ENCODE data around the gene GKN1. TPM values are rescaled to one million over a fixed set of nuclear protein-coding genes. Genes with fewer than 3 reads are reported as not detected.
A peak's percentile ranks its signal among the peaks of the same experiment; 100 is the strongest.

The GKN1 gene
- total RNA-seq, 1 experiment from 2014 or later: not detected

DNA sequence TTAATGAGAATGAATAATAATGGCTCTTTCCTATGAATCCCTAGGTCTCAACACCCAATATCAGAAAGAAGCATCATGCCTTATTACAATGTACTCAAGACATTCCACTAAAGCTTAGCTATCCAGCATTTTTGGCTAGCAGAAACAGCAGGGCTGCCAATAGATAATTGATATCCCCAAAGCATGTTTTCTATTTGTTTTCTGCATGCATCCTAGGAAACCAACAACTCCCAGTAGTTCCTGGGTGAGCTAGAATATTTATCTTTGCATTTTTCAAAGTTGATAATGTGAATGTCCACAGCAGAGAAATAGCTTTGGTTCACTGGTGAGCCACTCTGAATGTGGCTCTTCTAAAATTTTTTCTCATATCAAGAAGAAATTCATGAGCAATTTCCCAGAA lies 32.7 kb downstream of the GKN1 start:
- DNase-seq (ENCODE audit: low spot score): no peak

DNA sequence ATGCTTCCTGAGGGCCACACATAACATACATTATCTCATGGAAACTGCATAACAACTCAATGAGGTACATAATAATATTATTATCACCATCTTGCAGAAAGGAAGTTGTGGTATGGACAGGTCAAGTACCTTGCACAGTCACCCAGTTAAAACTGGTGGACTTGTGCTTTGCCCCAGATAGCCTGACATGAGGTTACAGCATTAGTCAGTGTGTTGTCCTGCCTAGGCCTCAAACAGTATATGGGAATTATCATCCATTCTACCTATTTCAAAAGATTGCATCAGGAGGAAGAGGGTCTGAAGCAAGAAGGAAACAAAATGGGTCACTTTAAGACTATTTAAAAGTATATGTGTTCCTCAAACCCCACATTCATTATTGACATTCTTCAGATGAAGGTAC lies 33.2 kb downstream of the GKN1 start:
- no peak for DNase-seq (ENCODE audit: low spot score)

- DNase-seq (ENCODE audit: low spot score): no peak
Observed at GRCh38 chr2:69010437-69011194, 36.2 kb downstream of the GKN1 start.

DNA sequence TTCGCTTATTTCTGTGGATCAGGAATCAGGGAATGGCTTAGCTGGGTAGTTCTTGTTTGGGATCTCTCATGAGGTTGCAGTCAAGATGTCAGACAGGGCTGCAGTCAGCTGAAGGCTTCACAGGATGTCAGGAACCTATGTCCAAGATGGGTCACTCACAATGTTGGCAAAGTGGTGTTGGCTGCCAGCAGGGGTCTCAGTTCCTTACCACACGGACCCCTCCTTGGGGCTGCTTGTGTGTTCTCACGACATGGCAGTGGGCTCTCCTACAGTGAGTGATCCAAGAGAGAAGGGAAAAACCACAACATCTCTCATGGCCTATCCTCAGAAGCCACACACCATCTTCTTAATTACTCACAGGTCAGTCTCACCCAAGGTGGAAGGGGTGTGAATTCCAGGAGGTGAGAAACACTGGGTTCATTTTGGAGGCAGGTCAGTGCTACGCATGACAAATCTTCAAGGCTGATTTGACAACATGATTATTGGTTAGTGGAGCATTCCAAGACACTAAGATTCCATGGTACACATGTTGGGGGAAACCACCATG lies 37.2 kb downstream of the GKN1 start:
- no peak for DNase-seq (ENCODE audit: low spot score)

DNA sequence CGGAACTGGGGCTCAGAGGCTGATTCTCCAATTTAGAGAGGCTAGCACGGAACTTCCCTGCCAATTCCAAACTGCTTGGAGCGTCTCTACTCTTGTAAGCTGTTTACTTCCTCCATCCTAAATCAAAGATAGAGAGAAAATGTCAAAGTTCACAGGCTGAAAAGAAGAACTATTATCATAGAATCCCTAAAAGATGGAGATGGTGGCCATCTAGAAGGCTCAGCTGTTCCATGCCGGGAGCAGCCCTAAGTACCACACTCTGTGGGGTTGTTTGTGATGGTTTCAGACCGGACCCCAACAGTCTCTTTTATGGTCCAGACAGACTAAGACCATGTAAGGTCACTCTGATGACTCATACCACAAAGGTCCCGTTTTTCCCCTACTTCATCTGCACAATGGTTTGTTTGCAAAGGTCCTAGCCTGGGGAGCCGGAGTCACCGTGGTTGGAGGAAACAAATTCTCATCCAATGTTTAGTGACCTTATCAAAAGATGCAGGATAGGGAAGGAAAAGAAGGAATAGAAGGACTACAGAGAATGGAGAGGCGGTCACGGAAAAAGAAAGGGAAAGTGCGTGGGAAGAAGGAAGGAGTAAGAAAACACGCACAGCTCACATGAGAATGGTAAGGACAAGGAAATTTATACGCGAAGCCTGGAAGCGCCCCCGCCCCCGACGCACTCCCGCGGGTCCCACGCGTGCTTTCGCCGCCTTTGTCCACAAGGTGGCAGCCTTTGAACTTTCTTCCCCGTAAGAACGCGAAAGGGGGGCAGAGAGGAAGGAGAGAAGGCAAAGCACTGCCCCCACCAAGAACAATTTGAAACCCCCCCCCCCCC lies 38.1 kb downstream of the GKN1 start:
- DNase-seq (ENCODE audit: low spot score): peak; percentile 63

- DNase-seq (ENCODE audit: low spot score): peak; percentile 66
Observed at GRCh38 chr2:69013142-69013839, 38.9 kb downstream of the GKN1 start, which contains the start of gene ANTXR1. ANTXR1 (plus strand) TSS chr2:69013179; CDS start chr2:69013500, 321 bp downstream.

DNA sequence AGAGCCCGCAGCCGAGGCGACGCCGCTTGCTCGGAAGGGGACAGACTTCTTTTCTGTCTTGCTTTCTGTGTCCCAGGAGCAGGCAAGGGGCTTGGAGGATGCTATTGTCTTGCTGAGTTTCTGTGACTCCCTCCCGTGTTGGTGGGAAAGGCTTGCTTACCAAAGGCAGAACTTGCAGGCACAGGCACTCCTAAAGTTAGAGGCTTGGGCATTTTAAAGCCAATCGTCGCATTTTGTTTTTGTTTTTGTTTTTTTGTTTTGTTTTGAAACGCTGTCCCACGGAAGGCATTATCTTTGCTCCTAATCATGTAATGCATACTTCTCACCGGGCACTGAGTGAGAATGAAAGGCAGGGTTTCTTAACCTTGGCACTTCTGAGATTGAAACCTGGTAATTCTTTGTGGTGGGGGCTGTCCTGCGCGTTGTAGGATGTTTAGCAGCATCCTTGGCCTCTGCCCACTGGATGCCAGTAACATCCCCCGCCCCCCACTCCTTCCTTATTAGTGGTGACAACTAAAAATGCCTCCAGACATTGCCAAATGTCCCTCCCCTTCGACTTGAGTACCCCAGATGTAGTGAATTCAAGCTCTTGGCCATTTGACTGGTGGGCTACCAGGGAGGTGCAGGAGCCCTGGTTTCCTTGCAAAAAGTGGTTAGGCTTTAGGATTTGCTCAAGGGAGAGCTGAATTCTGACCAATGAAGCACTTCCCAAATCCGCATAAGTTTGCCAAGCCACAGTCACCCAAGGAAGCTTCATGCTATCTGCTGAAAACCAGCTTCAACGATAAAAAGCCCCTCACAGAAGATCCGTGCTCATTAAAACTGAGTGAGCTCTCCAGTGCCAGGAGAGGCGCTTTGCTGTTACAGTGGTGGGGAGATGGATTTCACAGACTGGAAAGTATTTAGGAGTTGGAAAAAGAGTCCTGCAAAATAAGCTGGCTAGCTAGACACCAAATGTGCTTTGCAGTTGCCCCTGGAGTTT lies 39.7 kb downstream of the GKN1 start:
- no peak for DNase-seq (ENCODE audit: low spot score)

GRCh38 chr2:69017080-69017479 lies 42.6 kb downstream of the GKN1 start:
- no peak for DNase-seq (ENCODE audit: low spot score)

- no peak for DNase-seq (ENCODE audit: low spot score)
Observed at GRCh38 chr2:69017835-69018234, 43.4 kb downstream of the GKN1 start.

DNA sequence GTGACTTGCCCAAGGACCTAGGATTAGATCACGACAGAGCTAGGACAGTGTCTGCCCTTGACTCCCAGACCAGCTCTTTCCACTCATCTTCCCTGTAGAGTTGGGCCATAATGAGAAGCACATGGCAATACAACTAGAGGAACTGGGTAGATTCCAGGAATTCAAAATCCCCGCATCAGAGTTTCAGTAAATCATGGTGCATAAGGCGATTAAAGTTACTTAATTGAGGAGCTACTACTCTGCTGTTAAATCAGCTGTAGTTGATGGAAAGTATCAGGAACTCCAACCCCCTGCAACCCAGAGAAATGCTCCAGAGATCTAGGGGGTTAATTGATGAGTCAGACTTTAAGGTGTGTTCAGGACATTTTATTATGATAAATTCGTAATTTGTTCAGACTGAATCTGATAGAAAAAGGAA lies 44.3 kb downstream of the GKN1 start:
- DNase-seq (ENCODE audit: low spot score): no peak

- no peak for DNase-seq (ENCODE audit: low spot score)
Observed at GRCh38 chr2:69020496-69021426, 46.3 kb downstream of the GKN1 start.

GRCh38 chr2:69021727-69022126 lies 47.3 kb downstream of the GKN1 start:
- DNase-seq (ENCODE audit: low spot score): no peak

DNA sequence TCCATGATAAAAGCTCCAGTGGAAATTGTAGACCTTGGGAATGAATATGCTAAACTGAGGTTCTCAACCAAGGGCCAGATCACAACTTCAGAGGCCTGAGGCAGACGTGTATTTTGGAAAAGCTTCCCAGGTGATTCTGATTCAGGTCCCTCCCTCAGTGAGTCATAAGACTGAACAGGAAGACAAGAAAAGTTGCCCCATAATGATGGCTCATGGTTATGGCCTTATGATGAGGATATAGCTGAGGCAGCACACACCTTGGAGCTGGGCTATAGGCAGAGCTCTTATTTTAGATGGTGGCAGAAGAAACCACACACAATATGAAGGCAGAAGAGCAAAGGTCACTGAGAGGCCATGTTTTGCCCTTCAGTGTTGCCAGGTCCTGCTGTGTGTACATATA lies 48.1 kb downstream of the GKN1 start:
- no peak for DNase-seq (ENCODE audit: low spot score)

DNA sequence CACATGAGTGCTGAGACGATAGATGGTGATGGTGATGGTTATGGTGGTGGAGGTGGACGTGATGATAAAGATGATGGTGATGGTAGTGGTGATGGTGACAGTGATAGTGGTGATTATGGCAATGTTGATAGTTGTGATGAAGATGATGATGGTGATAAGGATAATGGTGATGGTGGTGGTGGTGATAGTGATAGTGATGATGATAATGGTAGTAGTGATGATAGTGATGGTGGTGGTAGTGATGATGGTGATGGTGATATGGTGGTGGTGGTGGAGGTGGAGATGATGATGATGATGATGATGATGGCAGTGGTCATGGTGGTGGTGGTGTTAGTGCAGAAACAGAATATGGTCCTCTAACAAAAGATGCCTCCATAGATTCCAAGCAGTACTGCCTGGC lies 48.8 kb downstream of the GKN1 start:
- no peak for DNase-seq (ENCODE audit: low spot score)

DNA sequence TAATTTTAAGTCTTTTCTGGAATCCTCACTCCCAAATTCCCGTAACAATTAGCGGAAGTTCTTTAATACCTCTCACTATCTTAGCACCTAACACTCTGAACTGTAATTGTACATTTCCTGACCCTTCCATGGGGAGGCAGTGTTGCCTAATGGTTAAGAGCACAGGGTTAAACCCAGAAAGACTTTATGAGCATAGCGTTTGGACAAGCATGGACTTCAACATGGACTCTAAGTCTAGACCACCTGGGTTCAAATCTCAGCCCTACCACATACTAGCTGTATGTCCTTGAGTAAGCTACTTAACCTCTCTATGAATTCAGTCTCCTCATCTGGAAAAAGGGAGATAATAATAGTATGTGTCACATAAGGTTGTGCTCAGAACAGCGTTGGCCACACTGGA lies 51.6 kb downstream of the GKN1 start:
- DNase-seq (ENCODE audit: low spot score): peak; percentile 37

- no peak for DNase-seq (ENCODE audit: low spot score)
Observed at GRCh38 chr2:69026691-69027459, 52.4 kb downstream of the GKN1 start.
